Measurements from ENCODE around the gene UNC5C.

UNC5C gene

DNA sequence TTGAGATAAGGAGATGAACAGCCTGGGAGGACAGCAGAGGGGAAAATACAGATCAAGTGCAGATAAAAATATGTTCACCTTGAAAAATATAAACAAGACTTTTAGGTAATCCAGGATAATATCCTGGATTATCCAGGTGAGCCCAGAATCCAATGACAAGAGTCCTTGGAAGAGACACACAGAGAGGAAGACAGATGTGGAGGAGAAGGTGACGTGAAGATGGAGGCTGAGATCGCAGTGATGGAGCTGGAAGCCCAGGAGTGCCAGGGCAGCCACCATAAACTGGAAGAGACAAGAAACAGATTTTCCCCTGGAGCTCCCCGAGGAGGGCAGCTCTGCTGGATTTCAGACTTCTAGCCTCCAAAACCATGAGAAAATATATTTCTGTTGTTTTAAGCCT is 230.7 kb downstream of the UNC5C start:
- DNase-seq = no peak

GRCh38 chr4:95317085-95317793 is 231.5 kb downstream of the UNC5C start:
- no peak for DNase-seq

GRCh38 chr4:95314573-95314972 is 234.2 kb downstream of the UNC5C start:
- DNase-seq = no peak

DNA sequence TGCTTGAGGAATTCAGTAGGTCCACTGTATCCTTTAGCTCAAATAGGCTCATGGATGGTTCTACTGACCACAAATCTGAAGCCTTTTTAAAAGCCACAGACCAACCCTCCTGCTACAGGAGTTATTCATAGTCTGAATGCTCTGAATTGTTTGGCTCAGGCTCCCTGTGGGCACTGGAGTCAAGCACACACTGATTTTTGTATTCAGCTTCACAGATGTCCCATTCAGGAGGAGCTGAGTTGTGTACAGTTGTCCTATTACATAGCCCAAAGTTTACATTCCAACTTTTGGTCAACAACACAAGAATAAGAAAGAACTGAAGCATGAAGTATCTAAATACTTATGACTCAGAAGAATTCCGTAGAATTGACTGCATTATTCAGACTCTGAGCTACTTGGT is 243.9 kb downstream of the UNC5C start:
- DNase-seq = no peak

DNA sequence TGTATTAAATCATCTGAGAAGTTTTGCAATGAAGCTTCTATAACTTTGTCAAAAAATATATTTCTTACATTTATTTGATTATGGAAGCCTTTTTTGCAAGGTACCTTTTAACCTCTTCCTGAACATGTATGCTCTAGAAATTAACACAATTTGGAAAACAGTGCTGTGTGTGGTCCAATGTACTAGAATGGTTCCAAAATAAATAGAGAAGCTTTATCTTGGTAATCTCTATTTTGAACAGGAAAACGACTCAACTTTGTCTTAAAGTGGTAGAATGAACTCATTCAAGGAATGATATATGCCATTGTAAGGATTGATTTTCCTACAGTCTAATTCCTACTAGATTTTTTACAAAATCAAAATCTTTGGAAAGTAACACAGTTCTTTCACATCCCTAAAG is 248.5 kb downstream of the UNC5C start:
- DNase-seq = no peak

DNA sequence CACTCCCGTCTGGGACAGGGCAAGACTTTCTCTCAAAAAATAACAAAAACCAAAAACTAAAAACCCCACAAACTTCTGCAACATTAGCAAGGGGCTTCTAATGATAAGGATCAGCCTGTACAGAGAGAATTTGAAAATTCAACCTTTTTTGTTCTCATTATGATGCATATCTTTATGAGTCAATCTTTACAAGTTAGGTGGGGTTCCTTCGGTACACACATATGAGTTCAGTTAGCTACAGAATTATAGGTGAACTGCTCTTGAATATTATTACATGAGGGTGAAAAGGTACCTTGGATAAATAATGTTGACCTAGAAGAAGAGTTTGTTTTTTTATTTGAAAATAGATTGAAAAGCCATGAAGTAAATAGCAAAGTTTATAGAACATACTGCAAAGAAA is 252.7 kb downstream of the UNC5C start:
- no peak for DNase-seq

DNA sequence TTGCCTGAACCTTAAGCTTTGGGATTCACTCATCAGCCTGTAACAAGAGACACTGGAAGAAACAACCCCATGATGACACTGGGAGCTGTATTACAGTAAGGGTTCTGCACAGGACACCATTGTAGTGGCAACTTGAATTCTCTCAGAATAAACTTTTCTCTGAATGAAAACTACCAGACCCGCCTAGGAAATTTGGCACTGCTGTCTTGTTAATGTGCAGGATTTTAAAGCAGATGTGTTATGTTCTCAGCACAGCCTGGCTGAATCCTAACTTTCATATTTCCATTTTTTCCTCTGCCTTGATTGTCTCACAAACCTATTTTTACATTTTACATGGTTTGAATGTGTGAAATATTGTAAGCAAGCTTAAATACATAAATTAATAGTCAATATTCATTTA is 253.6 kb downstream of the UNC5C start:
- DNase-seq = no peak

DNA sequence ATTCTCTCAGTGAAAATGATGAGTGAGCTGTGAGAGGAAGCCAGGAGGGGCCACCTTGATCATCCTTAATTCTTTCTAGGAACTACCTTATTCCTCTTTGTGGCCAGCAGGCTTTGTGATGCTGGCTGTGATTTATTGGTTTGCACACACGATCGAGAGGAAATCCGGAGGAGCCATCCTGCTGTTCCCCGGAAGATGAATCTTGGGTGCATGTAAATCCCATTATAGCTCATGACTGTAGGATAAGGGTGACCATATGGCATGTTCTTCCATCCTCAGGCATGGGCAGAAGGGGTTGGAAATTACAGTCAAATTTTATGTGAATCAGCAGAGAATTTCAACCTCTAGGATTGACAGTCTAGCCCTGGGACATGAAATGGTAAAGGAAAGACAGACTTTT is 254.5 kb downstream of the UNC5C start:
- DNase-seq = no peak

GRCh38 chr4:95293014-95293413 is 255.8 kb downstream of the UNC5C start:
- no peak for DNase-seq

GRCh38 chr4:95290702-95291101 is 258.1 kb downstream of the UNC5C start:
- DNase-seq = no peak

DNA sequence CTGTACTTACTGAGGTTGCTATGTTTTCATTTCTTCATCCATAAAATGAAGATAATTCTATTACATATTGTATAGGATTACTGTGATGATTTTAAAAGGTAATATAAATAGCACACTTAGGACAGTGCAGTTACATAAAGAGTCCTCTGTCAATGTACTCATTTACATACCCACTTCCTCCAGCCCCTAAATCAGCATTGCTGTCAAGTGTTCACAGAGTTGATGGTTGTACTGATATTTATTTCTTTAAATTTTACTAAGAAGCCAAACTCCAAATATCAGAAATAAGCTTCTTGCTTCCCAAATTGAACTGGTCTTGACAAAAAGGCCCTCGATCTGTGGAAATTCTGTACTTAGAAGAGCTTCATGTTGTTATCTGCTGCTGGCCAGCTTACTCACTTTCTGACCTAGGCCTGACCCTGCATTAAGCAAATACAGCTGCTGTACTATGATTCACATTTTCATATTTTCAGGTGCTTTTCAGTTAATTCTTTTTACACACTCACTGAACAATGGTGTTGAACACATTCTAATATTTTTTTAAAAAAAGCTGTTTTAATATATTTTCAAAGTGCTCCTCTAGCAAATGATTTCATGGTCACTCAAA is 259.6 kb downstream of the UNC5C start:
- no peak for DNase-seq

DNA sequence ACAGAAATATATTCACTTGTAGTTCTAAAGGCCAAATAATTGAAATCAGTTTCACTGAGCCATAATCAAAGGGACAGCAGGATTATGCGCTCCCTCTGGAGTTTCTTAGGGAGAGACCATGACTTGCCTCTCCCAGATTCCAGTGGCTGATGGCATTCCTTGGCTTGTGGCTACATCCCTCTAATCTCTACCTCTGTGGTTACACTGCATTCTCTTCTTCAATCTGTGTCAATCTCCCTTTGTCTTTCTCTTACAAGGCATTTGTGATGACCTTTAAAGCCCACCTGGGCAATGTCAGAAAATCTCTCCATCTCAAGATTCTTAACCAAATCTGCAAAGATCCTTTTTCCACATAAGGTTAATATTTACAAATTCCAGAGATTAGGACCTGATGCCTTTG is 260.2 kb downstream of the UNC5C start:
- no peak for DNase-seq

GRCh38 chr4:95285797-95286196 is 263.0 kb downstream of the UNC5C start:
- no peak for DNase-seq

GRCh38 chr4:95284655-95285054 is 264.1 kb downstream of the UNC5C start:
- no peak for DNase-seq

- DNase-seq = no peak
These were observed 265.5 kb downstream of the UNC5C start for GRCh38 chr4:95283320-95283719.

DNA sequence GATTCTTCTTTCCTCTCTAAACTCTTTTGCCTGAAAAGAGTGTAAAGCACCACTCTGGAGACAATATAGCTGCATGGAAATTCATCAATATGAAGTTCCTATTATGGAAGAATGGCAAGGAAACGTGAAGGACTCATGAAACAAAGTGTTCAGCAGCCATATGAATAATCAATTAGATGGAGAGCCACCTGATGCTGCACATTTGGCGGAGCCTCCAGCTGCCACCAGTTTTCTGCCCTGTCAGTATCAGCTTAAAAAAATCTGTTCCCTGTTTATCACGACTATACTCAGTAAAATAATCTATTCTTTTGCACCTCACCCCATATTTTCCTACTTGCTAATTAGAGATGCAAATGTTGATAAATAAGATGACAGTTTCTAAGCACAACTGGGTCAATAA is 276.0 kb downstream of the UNC5C start:
- DNase-seq = no peak

DNA sequence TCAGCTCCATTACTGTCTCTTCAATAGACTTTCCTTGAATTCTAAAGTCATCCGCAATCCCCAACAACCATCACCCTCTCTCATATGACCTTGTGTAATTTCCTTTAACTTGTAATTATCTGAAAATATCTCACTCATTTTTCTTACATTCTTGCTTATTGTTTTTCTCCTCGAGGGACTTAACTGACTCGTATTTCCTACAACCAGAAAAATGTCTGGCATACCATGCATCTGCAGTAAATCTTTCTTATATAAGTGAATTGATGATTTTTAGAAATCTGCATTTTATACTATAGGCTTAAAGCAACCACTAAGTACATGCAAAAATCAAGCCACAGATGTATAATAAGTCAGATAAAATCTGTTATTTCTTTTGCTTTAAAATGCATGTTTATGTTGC is 276.7 kb downstream of the UNC5C start:
- DNase-seq = no peak

DNA sequence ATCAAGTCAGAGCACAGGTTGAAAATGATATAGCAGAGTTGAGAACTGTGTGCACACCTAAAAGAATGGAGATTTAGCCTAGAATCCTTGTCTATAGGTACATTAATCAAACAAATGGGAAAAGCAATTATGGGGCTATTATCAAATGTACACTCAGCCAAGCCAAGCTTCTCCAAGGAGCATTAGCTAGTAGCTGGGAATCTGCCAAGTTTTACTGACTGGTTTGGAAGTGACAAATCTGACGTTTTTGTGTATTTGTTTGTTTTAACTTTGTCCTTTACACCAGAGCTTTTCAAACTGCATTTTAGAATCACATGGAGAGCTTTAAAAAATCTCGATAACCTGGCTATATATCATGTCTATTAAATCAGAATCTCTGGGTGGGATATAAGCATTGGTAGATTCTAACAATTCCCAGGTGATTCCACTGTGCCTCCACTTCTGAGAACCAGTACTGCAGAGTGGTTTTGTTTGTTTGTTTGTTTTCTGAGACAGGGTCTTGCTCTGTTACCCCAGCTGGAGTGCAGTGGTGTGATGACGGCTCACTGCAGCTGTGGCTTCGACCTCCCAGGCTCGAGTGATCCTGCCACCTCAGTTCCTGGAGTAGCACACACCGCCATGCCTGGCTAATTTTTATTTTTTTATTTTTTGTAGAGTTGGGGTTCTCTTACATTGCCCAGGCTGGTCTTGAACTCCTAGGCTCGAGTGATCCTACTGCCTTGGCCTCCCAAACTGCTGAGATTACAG is 279.8 kb downstream of the UNC5C start:
- no peak for DNase-seq

DNA sequence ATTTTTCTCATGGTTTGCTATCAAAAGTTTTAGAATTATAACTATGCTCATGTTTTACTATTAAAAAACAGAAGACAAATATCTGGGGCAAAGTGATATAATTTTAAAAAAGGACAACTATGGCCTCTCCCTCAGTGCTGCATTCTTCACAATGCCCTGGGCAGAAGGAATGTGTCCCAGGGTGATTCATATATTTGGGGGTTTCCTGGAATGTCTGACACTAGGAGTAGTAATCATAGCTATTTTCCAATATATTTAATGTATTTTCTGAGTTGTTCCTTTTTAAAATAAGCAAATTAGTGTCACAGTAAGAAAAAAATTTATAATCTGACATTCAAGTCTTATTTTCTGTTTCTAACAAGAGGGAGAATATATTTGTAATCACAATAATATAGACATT is 281.7 kb downstream of the UNC5C start:
- DNase-seq = no peak

GRCh38 chr4:95265814-95266740 is 282.7 kb downstream of the UNC5C start:
- no peak for DNase-seq

DNA sequence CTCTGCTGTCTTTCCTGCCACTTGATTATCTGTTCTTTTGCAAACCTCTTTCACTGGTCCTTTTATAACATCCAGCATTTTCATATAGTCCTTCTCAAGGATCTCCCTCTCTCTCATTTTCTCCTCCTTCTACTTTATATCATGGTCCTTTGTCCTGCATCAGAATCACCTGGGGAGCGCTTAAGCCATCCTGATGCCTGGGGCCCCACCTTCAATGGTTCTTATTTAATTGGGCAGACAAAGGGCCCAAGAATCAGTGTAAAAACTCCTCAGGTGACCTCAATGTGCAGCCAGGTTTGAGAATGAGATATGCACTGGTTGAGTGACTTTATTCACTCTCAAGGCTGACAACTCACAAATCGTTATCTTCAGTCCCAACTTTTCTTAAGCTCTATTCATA is 283.9 kb downstream of the UNC5C start:
- no peak for DNase-seq

DNA sequence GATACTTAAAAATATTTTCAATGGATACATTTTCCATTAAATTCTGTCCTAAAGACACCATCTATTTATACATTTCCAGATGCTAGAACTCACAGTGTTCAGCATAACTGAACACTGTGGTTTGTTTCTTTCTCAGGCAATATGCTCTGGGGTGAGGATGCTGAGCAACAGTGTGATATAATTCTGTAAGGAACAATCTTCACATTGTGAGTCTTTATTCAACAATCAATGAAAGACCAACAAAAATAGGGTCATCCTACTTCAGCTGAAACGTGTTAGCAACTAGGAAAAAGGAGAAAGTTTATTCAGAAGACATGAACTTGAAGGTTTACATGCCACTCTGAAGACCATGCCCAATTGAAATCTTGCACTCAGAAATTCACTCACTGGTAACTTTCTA is 284.8 kb downstream of the UNC5C start:
- DNase-seq = no peak

- DNase-seq = no peak
These were observed 285.4 kb downstream of the UNC5C start for GRCh38 chr4:95263391-95263790.
